ENCODE results near the gene RCOR2. TPM values are rescaled to one million over a fixed set of nuclear protein-coding genes. Genes with fewer than 3 reads are reported as not detected.

Gene RCOR2
- total and polyA plus RNA-seq, 2 of the 13 experiments (the other 11 are each of a cell fraction or from before 2014, with no cell fraction given) = 8.3 to 8.5 TPM

- TF ChIP-seq ZNF10 (CRISPR knock-in tag; IDR thresholded peaks at IDR 0.05; ENCODE audit: borderline replicate concordance, low read depth) = no peak
- no peak for TF ChIP-seq SNAPC4 (CRISPR knock-in tag; IDR thresholded peaks at IDR 0.05)
- TF ChIP-seq, protein P1, sequence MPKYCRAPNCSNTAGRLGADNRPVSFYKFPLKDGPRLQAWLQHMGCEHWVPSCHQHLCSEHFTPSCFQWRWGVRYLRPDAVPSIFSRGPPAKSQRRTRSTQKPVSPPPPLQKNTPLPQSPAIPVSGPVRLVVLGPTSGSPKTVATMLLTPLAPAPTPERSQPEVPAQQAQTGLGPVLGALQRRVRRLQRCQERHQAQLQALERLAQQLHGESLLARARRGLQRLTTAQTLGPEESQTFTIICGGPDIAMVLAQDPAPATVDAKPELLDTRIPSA (CRISPR knock-in tag; IDR thresholded peaks at IDR 0.05; ENCODE audit: borderline replicate concordance) = peak; percentile 55; the same call in 1 of the 2 replicates
- TF ChIP-seq ZNF891 (CRISPR knock-in tag; IDR thresholded peaks at IDR 0.05) = no peak
- TF ChIP-seq FOSL1 (CRISPR knock-in tag; IDR thresholded peaks at IDR 0.05; ENCODE audit: borderline replicate concordance) = no peak
- TF ChIP-seq MIER3 (CRISPR knock-in tag; IDR thresholded peaks at IDR 0.05; ENCODE audit: borderline replicate concordance) = peak; percentile 82; the same call in 1 of the 2 replicates
- TF ChIP-seq ZNF460 (CRISPR knock-in tag; IDR thresholded peaks at IDR 0.05; ENCODE audit: borderline replicate concordance) = no peak
- TF ChIP-seq NFYC (CRISPR knock-in tag; IDR thresholded peaks at IDR 0.05) = peak; percentile 68
- no peak for TF ChIP-seq ZNF841 (CRISPR knock-in tag; IDR thresholded peaks at IDR 0.05; ENCODE audit: borderline replicate concordance)
- TF ChIP-seq MTA1 (CRISPR knock-in tag; IDR thresholded peaks at IDR 0.05; ENCODE audit: borderline replicate concordance) = no peak
- peak; percentile 79; the same call in 1 of the 2 replicates for TF ChIP-seq MIXL1 (CRISPR knock-in tag; IDR thresholded peaks at IDR 0.05)
- TF ChIP-seq ERF (CRISPR knock-in tag; IDR thresholded peaks at IDR 0.05) = peak; percentile 82
- no peak for TF ChIP-seq NFKB2 (CRISPR knock-in tag; IDR thresholded peaks at IDR 0.05; ENCODE audit: borderline replicate concordance)
- TF ChIP-seq SMAD3 (CRISPR knock-in tag; IDR thresholded peaks at IDR 0.05) = peak; percentile 78; the same call in 1 of the 2 replicates
- TF ChIP-seq ARID2 (CRISPR knock-in tag; IDR thresholded peaks at IDR 0.05; ENCODE audit: borderline replicate concordance) = peak; percentile 57; the same call in 1 of the 2 replicates
- TF ChIP-seq ZMYM3 (CRISPR knock-in tag; IDR thresholded peaks at IDR 0.05) = peak; percentile 51; the same call in 1 of the 2 replicates
- TF ChIP-seq HBP1 (CRISPR knock-in tag; IDR thresholded peaks at IDR 0.05; ENCODE audit: low read depth) = no peak; the same call in 1 of the 2 replicates
- peak in 1 of 2 experiments; percentile 74; a peak in 1 of 4 replicates for TF ChIP-seq KLF16 (CRISPR knock-in tag; IDR thresholded peaks at IDR 0.05)
- TF ChIP-seq POLR2AphosphoS2 (IDR thresholded peaks at IDR 0.05; ENCODE audit: low read depth, low read length) = no peak
- TF ChIP-seq CHD4 (IDR thresholded peaks at IDR 0.05; ENCODE audit: borderline replicate concordance, low read length) = no peak
- no peak for TF ChIP-seq ATAD3A (CRISPR knock-in tag; IDR thresholded peaks at IDR 0.05)
- TF ChIP-seq TARDBP (CRISPR knock-in tag; IDR thresholded peaks at IDR 0.05) = peak; percentile 90
- no peak for TF ChIP-seq EED (CRISPR knock-in tag; IDR thresholded peaks at IDR 0.05)
These were observed 44.8 kb downstream of the RCOR2 start (continued) for GRCh38 chr11:63871962-63872799.

All from HepG2 (cell line).